Activated CD8-positive, alpha-beta T cell treated with anti-CD3 and anti-CD28 coated beads for 36 hours (primary cell): Measurements from ENCODE around the gene ORM2. TPM values are rescaled to one million over a fixed set of nuclear protein-coding genes. Genes with fewer than 3 reads are reported as not detected.

ENCODE experiments used
- ATAC-seq: fragments of 200-7000 bp; cut with Tn5 transposase; one replicate; pipeline ENCODE4 v1.10.0; 2021; ENCODE audit warnings: mild to moderate bottlenecking, moderate library complexity
- CTCF ChIA-PET: fragments of 350-600 bp; sonication (Branson Sonifier 250); formaldehyde crosslinking; loops from one replicate; lab custom pipeline; 2021; ENCODE audit warnings: antibody characterized with exemption; lab: Charles Lee
- POLR2A ChIA-PET: fragments of 350-600 bp; sonication (Branson Sonifier 250); formaldehyde crosslinking; loops from one replicate; lab custom pipeline; 2021; ENCODE audit warnings: antibody characterized with exemption; lab: Charles Lee
- DNase-seq: peaks from one replicate; pipeline ENCODE4 v3.0.0-alpha.2; 2020
- H3K27ac Mint-ChIP-seq: one replicate; pipeline ENCODE4 v1.8.0; 2021; ENCODE audit warnings: mild to moderate bottlenecking, mixed read lengths
- H3K27me3 Mint-ChIP-seq: one replicate; pipeline ENCODE4 v1.8.0; 2021; ENCODE audit warnings: mixed read lengths
- H3K36me3 Mint-ChIP-seq: one replicate; pipeline ENCODE4 v1.8.0; 2021; ENCODE audit warnings: low read depth, mixed read lengths
- H3K4me1 Mint-ChIP-seq: one replicate; pipeline ENCODE4 v1.8.0; 2021; ENCODE audit warnings: low read depth, mixed read lengths
- H3K4me3 Mint-ChIP-seq: one replicate; pipeline ENCODE4 v1.8.0; 2021; ENCODE audit warnings: mild to moderate bottlenecking, moderate library complexity, mixed read lengths
- H3K9me3 Mint-ChIP-seq: one replicate; pipeline ENCODE4 v1.8.0; 2021; ENCODE audit warnings: mixed read lengths
- CTCF ChIP-seq: fragments of 200-600 bp; IDR thresholded peaks from one replicate; pipeline ENCODE4 v1.8.0; 2022; ENCODE audit warnings: antibody characterized with exemption, mild to moderate bottlenecking
- intact Hi-C: fragments of 100-400 bp; cut with micrococcal nuclease; formaldehyde crosslinking; loops from one replicate; pipeline ENCODE4 v1.10.0; 2022
- total RNA-seq, 2 experiments: library from RNA; stranded (reverse); gene quantifications; one replicate each; pipeline ENCODE4 v1.2.3, GENCODE V29; 2021

ORM2 gene
- total RNA-seq, 2 experiments from 2014 or later = not detected

- Mint-ChIP-seq H3K27ac (peak overlapping the region; percentile 93), H3K4me1 (peaks cover 86% of the 10 kb centered on the region), H3K27me3 (no peaks in the 10 kb centered on the region), H3K9me3 (no peaks in the 10 kb centered on the region), H3K36me3 (peaks cover 94% of the 10 kb centered on the region), H3K4me3 (peak overlapping the region; percentile 38)
- ChIA-PET CTCF (interaction anchor here (1.4 to 1.5 kb wide), 2 partner anchors 15 to 22 kb away, joined by 6 to 7 read pairs; partner anchors contain the start of gene AKNA), POLR2A (interaction anchor here (1.2 to 14.2 kb wide), 5 partner anchors 10 to 21 kb away, joined by 4 to 351 read pairs (median 13); partner anchors contain the start of gene AKNA)
- peak; percentile 59 for DNase-seq
- peak; percentile 50 for ATAC-seq
- intact Hi-C loops = no loop called here
- TF ChIP-seq CTCF = no peak
Observed at GRCh38 chr9:114366334-114367128, 36.9 kb downstream of the ORM2 start.

DNA sequence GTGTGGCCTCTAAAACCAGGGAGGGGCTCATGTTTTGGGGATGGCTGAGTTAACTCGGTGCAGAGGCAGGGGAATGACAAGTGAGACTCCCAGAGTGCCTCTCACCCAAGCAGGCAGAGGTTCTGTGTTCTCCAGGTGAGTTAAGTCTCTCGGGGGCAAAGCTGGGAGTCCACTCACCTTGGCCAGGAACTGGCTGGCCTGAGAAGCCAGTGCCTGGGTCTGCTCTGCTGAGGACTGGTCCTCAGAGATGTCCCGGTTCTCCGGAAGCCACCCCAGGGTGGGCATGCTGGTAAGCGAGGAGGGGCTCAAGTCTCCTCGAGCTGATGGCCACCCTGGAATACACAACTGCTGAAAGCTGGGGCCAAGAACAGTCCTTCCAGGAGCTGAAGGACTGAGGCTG lies 37.7 kb downstream of the ORM2 start:
- Mint-ChIP-seq H3K9me3 (no peaks in the 10 kb centered on the region), H3K4me1 (peaks cover 90% of the 10 kb centered on the region), H3K4me3 (peak overlapping the region; percentile 38), H3K36me3 (peaks cover 93% of the 10 kb centered on the region), H3K27ac (peak overlapping the region; percentile 93), H3K27me3 (no peaks in the 10 kb centered on the region)
- intact Hi-C loops = no loop called here
- no peak for TF ChIP-seq CTCF
- ChIA-PET CTCF (interaction anchor here (1.0 to 1.5 kb wide), 3 partner anchors 14 to 21 kb away, joined by 4 to 7 read pairs (median 5); partner anchors contain the start of gene AKNA), POLR2A (interaction anchor here (0.6 to 14.2 kb wide), 7 partner anchors 9 to 221 kb away, joined by 3 to 351 read pairs (median 8); partner anchors contain the start of gene AKNA)
- no peak for ATAC-seq
- DNase-seq = no peak

GRCh38 chr9:114367772-114368569 lies 38.3 kb downstream of the ORM2 start:
- H3K27ac Mint-ChIP-seq = peak overlapping the region; percentile 93
- H3K4me3 Mint-ChIP-seq = no peak overlapping the region
- peaks cover 92% of the 10 kb centered on the region for H3K4me1 Mint-ChIP-seq
- ChIA-PET CTCF (interaction anchor here (1.0 to 1.5 kb wide), 4 partner anchors 13 to 28 kb away, joined by 4 to 7 read pairs (median 4); partner anchors contain the start of gene AKNA), POLR2A (interaction anchor here (0.6 to 14.2 kb wide), 9 partner anchors 9 to 239 kb away, joined by 3 to 351 read pairs (median 8); partner anchors contain the start of gene AKNA)
- DNase-seq = peak; percentile 30
- no peaks in the 10 kb centered on the region for H3K9me3 Mint-ChIP-seq
- no peak for ATAC-seq
- H3K27me3 Mint-ChIP-seq = no peaks in the 10 kb centered on the region
- TF ChIP-seq CTCF = no peak
- intact Hi-C loops = no loop called here
- peaks cover 93% of the 10 kb centered on the region for H3K36me3 Mint-ChIP-seq

DNA sequence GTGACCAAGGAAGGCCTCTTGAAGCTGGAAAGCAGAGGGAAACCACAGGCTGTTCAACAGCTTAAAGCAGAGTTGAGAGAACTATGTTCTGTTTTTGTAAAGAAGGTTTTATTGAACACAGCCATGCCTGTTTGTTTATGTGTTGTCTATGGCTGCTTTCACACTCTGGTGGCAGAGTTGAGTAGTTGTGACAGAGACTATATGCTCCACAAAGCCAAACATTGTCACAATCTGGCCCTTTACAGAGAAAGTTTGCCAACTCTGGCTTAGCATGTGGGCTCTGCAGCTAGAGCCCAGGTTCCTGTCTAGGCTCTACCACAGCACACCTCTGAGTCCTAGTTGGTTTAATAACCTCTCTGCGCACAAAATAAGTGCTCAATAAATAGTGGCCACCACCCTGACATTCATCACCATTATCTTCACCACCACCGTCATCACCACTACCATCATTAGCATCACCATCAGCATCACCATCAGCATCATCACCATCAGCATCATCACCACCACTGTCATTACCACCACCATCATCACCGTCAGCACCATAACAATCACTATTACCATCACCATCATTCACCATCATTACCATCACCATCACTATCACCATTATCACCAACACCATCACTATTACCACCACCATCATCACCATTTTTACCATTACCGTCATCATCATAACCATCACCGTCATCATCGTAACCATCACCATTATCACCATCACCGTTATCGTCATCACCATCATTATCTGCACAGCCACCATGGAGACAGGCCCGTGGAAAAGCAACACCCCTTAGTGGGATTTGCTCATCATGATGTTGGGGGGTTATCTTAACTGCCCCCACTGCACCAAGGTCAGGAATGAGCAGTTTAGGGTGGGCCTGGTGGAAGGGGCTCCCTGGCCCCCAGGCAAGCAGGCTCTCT lies 39.8 kb downstream of the ORM2 start:
- peaks cover 91% of the 10 kb centered on the region for H3K4me1 Mint-ChIP-seq
- intact Hi-C loops = no loop called here
- ATAC-seq = no peak

More for the DNA sequence above, 39.8 kb downstream of the ORM2 start:
- Mint-ChIP-seq H3K4me3 (no peak overlapping the region), H3K9me3 (no peaks in the 10 kb centered on the region), H3K27me3 (no peaks in the 10 kb centered on the region), H3K27ac (peak overlapping the region; percentile 89), H3K36me3 (peaks cover 92% of the 10 kb centered on the region)
- CTCF ChIA-PET = interaction anchor here (0.6 to 1.5 kb wide), 3 partner anchors 9 to 30 kb away, joined by 3 to 5 read pairs (median 4); no protein-coding TSS in a partner anchor
- no peak for DNase-seq
- POLR2A ChIA-PET = interaction anchor here (1.1 to 14.2 kb wide), 6 partner anchors 10 to 20 kb away, joined by 3 to 351 read pairs (median 10); partner anchors contain the start of gene AKNA
- TF ChIP-seq CTCF = no peak
